ENCODE measurements around the gene PRCD.
"Not testable (repeated sequence)": the region's sequence is repeated elsewhere in the genome, so short reads cannot be mapped to it uniquely, and the experiment has no call there.

The PRCD gene

DNA sequence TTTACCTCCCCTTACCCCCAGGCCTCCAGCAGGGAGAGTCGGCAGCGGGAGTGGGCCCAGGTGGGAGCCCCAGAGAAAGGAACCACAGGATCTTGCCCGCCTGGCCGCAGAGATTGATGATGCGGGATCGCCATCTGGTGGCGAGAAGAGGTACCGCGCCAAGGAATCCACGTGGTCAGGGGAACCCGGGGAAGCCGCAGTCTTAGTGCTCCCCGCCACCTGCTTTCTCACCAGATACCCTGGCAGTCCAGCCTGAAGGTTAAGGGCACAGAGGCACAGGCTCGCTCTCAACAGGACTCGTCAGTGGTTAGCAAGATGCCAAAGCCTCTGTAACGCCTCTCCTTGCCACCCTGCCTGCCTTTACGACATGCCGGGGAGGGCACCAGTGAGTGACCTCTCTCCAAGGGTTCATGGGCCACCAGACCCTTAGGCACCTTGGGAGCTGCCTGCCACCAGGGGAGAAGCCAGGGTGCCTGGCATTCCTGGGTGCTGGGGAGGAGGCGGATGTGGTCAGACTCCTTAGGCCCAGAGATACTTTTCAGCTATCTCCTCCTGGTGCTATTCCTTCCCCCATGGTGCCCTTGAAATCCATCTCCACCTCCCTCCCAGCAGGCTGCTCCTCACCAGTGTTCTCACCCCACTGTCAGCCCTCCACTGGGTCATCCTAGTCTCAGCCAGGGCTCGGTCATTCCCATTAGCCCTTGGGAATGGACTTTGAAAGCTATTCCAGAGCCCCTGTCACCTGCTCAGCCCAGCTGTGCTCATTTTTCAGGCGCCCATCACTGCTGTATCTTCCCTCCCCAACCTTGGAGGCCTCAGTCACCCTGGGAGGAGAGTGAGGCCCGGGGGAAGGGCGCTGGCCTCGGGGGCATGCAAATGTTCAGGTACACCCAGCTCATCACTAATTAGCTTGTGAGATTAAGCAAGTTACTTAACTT is 33.2 kb upstream of the PRCD start:
- peak; percentile 90 for DNase-seq

DNA sequence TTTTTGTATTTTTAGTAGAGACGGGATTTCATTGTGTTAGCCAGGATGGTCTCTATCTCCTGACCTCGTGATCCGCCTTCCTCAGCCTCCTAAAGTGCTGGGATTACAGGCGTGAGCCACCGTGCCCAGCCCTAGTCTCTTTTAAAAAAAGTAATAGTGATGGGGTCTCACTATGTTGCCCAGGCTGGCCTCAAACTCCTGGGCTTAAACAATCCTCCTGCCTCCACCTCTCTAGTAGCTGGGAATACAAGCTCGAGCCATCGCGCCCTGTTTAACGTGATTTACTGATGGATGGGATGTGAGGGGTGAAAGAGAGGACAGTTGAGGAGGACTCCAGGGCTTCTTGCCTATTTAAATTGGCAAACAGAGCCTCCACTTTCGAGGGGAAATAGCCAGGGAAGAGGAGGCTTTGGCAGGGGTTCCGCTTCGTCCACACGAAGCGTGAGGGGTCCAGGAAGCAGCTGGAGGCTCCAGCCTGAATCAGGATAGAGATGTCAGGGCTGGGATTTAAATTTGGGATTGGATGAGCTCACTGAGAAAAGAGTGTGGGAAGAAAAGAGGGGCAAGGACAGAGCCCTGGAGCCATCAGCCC is 31.3 kb upstream of the PRCD start:
- DNase-seq = not testable (repeated sequence)

DNA sequence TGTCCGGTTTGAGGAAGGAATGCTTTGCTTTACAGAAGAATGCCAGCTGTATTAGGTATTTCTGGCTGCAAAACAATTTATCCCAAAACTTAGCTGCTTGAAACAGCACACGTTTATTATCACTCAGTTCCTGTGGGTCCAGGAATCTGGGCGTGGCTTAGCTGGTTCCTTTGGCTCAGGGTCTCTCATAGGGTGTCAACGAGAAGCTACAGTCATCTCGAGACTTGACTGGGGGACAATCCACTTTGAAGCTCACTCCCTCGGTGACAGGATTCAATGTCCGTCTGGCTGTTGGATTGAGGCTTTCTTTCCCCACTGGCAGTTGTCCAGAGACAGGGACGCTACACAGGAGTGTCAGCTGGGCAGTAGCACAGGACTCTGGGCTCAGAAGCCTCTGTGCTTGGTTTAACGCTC is 29.0 kb upstream of the PRCD start:
- no peak for DNase-seq

GRCh38 chr17:76511668-76512365 is 28.0 kb upstream of the PRCD start:
- DNase-seq = no peak

DNA sequence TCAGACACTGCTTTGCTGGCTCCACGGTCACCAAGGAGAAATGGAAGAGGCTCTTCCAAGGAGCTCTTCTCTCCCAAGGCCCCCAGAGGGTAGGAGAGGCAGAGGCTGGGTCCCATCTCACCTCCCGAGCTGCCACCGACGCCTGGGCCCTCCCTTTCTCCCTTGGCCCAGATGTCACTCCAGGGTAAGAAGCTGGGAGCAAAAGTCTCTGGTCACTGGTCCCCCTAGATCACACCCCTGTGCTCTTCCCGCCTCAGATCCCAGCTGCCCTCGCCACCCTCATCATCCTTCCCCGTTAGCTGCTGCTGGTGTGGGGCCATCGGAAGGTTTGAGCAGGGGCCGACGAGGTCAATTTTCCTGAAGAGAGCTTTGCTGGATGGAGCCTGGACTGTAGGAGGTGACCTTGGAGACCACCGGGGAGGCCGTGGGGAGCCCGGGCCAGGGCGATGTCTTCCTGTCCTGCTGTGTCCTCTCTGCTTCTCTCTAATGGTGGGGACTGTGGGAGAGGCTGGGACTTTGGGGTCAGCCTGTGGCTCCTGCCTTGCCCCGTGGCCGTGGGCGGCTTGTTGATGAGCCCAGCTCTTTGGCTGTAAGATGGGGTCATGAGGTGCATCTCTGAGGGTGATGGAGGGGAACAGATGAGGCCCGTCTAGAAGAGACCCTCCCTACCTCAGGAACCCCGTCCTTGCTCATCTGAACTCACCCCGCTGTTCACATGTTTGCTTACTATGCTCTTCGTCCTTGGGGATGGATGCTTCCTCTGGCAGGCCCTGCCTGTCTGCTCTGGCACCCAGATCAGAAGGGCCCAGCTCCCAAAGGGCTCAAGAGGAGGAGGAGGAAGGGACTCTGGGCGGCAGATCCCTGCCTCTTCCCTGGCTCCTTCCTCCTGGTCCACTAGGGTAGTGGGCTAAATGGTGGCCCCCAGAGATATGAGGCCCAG is 27.2 kb upstream of the PRCD start:
- DNase-seq = no peak

DNA sequence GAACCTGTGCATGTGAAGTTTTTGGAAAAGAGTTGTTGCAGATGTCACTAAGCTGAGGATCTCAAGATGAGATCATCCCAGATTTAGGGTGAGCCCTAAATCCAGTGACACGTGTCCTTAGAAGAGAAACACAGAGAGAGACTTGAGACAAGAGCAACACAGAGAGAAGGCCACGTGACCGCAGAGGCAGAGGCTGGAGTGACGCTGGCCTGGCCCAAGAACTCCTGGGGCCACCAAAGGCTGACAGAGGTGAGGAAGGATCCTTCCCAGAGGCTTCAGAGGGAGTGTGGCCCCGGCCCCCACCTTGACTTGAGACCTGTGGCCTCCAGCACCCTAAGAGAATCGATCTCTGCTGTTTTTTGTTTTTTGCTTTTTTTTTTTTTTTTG is 26.5 kb upstream of the PRCD start:
- no peak for DNase-seq

DNA sequence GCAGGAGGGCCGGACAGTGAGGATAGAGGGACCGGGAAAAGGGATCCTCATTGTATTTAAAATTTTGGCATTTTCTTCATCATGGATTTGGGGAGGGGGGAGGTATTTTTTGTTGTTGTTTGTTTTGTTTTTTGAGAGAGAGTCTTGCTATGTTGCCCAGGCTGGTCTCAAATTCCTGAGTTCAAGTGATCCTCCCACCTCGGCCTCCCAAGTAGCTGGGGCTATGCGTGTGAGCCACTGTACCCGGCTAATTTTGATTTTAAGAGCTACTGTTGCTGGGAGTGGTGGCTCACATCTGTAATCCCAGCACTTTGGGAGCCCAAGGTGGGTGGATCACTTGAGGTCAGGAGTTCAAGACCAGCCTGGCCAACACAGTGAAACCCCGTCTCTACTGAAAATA is 25.5 kb upstream of the PRCD start:
- not testable (repeated sequence) for DNase-seq

- peak; percentile 86 for DNase-seq
Observed at GRCh38 chr17:76515274-76515949, 24.4 kb upstream of the PRCD start.

DNA sequence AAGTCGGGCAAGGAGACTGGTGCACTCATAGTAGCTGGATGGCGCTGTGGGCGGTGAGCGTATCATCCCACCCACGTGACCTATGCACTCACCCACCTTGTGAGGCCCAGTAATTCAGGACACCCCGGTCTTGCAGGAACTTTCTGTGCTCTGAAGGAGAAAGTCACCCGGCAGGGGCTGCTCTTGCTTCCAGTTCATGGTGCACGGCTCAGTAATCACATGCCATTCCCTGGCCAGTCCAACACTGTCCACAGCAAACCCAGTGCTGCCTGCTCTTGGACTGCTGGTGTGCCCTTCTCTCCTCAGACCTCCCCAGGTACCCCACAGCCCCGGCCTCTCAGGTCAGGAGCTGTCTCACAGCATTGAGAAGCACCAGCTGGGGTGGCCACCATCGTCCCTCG is 22.2 kb upstream of the PRCD start:
- DNase-seq = peak; percentile 19

DNA sequence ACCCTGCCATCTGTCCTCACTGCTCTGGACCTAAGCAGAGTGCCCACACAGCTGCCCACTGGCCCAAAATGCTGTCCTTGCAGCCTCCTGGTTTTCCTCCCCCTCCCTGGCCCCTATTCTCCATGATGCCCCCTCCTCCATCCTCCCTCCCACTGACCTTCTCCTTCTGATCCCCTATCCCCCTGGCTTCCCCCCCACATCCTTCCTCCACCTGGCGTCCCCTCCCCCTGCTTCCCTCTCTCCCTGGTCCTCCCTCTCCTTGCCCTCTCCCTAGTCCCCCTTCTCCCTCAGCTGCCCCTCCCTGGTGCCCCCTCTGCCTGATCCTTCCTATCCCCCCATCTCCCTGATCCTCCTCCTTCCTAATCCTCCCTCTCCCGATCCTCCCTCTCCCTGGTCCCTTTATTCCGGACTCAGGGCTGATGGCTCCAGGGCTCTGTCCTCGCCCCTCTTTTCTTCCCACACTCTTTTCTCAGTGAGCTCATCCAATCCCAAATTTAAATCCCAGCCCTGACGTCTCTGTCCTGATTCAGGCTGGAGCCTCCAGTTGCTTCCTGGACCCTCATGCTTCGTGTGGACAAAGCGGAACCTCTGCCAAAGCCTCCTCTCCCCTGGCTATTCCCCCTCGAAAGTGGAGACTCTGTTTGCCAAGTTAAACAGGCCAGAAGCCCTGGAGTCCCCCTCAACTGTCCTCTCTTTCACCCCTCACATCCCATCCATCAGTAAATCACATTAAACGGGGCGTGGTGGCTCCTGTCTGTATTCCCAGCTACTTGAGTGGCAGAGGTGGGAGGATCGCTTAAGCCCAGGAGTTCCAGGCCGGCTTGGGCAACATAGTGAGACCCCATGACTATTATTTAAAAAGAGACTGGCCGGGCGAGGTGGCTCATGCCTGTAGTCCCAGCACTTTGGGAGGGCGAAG is 20.5 kb upstream of the PRCD start:
- DNase-seq = no peak

- DNase-seq = no peak
Observed at GRCh38 chr17:76521262-76521661, 18.6 kb upstream of the PRCD start.

- not testable (repeated sequence) for DNase-seq
Observed at GRCh38 chr17:76521683-76522082, 18.2 kb upstream of the PRCD start.

DNA sequence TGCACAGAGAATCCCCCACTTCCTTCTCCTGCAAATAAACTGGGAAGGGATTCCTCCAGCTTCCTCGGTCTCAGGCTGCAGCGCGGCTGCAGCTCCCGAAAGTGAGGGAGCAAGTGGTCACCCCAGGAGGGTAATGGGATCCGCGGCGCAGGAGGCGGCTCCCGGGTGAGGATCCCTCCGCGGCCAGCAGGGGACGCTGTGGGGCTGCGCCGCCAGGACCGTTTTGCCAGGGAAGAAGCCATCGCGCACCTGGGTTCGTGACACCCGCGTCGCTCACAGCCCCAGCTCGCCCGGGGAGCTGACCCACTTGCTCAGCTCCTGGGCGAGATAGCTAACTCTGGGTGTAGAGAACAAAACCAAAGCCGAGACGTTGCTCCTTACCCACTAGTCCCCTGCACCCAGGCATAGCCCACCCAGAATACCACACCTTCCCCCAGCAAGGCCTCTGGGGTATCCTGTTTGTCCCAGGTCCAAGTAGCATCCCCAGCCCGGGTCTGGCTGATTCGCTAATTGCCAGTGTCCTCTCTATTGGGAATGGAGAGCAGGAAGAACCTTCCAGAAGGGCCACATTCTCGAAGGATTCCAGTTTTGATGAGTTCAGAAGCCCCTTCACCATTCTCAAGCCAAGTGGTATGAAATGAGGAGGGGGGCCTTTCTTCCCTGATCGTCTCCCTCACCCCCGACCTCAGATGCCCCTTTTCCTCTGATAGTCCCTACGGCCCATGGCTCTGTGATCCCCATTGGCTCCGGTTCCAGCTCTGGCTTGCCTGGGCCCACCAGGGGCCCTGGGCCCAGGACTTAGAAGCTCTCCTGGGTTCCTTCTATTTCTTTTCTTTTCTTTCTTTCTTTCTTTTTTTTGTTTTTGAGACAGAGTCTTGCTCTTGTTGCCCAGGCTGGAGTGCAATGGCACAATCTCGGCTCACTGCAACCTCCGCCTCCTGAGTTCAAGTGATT is 16.5 kb upstream of the PRCD start:
- DNase-seq = peak; percentile 84

GRCh38 chr17:76524598-76525512 is 15.0 kb upstream of the PRCD start:
- DNase-seq = no peak

GRCh38 chr17:76525513-76525833 is 14.4 kb upstream of the PRCD start:
- DNase-seq = not testable (repeated sequence)

DNA sequence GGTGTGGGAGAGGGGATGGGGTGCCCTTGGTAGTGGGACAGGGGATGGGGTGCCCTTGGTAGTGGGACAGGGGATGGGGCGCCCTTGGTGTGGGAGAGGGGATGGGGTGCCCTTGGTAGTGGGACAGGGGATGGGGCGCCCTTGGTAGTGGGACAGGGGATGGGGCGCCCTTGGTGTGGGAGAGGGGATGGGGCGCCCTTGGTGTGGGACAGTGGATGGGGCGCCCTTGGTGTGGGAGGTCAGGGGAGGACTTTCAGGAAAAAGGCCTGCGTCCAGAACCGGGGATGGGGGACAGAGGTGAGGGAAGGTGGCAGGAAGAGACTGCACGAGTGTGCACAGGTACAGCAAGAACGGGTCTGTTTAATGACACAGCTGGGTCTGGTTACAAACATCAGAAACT is 12.8 kb upstream of the PRCD start:
- DNase-seq = not testable (repeated sequence)

DNA sequence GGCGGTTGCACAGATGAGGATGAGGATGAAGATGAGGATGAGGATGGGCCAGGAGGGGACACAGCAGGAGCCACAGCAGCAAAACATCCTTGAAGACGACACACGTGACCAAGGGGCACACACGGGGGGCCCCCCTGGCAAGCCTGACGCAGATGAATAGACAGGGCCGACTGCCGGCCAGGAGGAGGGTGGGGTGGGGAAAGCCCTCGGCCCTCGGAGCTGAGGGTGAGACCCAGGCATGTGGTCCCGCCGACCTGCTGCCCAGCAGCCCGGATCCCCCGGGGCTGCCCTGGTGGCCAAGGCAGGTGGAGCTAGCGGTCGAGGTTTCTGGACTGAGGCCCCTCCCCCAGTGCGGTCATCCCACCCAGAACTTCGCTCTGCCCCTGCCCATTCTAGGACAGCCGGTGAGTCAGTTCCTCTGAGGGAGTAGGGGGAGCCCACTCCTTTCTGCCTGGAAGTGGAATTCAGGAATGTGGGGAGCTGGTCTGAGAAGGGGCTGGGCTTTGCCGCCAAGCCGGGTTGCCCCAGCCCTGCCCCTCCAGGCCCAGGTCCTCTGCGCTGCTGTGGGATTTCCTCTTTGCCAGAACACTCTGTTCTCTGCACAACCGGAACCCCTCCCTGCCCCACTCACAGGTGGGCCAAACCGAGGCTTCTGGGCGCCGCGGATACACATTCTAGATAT is 12.3 kb upstream of the PRCD start:
- peak; percentile 34 for DNase-seq

- DNase-seq = no peak
Observed at GRCh38 chr17:76528156-76528527, 11.7 kb upstream of the PRCD start.
